Stomach (tissue), 4 donors: ENCODE data around the gene DBET.

Source experiments
- CTCF ChIP-seq, 7 experiments: fragments of 450-650 bp in 4 of 7; fragments of 200-600 bp in 3 of 7; sonication (generic) in 3 of 7; IDR thresholded peaks; one replicate each; pipeline ENCODE4 v1.5.1; 2016 to 2019; ENCODE audit warnings: antibody characterized with exemption in 7 of 7, control low read depth in 2 of 7, mild to moderate bottlenecking in 1 of 7
- POLR2A ChIP-seq, 4 donors: fragments of 450-650 bp; IDR thresholded peaks; one replicate each; pipeline ENCODE4 v1.6.1; 2016; ENCODE audit warnings: antibody characterized with exemption in 4 of 4, control low read depth in 2 of 4, mild to moderate bottlenecking in 1 of 4, moderate library complexity in 1 of 4

GRCh38 chr4:190016369-190017289 is 47.7 kb upstream of the DBET start:
- no peak for TF ChIP-seq CTCF (IDR thresholded peaks at IDR 0.05)
- no peak for TF ChIP-seq POLR2A (IDR thresholded peaks at IDR 0.05)
